ENCODE measurements around the gene P3H4.
"Not testable (repeated sequence)": the region's sequence is repeated elsewhere in the genome, so short reads cannot be mapped to it uniquely, and the experiment has no call there.

Gene P3H4

GRCh38 chr17:41811549-41812380, at the start of gene P3H4:
Gene P3H4 (minus strand): TSS chr17:41811949. CDS start chr17:41811915, 34 bp downstream.
- in situ Hi-C loops (cut with MboI; ENCODE audit: low sequenced_read_pairs), result no loop called here

DNA sequence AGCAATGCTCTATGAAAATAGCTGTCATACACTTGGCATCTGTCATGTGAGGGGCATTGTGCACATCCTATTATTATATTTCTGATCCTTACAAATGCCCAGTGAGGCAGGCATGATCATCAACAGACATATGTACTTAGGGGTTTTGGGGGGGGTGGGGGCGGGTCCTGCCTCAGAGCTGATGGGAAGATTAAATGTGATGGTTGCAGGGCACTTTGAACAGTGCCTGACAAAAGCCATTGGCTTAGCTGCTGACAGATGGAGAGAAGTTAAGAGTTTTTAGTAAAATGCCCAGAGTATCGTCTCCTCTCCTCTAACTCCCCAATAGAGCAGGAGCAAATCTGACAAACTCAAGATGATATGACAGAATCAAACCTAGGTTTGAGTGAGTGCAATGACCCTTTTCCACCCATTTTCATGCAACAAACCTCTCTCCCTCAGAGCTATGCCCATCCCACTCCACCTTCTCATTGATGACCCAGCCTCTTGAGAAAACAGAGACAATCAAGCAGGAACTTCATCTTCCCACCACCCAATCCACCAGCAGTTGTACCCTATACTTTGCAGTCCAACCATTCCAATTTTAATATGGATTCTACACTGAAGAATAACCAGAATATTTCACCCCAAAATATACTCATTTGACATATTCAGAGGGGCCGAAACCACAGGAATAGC, 48.6 kb upstream of the P3H4 start:
- in situ Hi-C loops (cut with MboI; ENCODE audit: low sequenced_read_pairs), result no loop called here

DNA sequence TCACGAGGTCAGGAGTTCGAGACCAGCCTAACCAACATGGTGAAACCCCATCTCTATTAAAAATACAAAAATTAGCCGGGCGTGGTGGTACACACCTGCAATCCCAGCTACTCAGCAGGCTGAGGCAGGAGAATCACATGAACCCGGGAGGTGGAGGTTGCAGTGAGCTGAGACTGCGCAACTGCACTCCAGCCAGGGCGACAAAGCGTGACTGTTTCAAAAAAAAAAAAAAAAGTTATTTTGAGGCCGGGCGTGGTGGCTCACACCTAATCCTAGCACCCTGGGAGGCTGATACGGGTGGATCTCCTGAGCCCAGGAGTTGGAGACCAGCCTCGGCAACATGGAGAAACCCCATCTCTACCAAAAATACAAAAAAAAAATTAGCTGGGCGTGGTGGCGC, 39.6 kb upstream of the P3H4 start:
- in situ Hi-C loops (cut with MboI; ENCODE audit: low sequenced_read_pairs), result not testable (repeated sequence)

DNA sequence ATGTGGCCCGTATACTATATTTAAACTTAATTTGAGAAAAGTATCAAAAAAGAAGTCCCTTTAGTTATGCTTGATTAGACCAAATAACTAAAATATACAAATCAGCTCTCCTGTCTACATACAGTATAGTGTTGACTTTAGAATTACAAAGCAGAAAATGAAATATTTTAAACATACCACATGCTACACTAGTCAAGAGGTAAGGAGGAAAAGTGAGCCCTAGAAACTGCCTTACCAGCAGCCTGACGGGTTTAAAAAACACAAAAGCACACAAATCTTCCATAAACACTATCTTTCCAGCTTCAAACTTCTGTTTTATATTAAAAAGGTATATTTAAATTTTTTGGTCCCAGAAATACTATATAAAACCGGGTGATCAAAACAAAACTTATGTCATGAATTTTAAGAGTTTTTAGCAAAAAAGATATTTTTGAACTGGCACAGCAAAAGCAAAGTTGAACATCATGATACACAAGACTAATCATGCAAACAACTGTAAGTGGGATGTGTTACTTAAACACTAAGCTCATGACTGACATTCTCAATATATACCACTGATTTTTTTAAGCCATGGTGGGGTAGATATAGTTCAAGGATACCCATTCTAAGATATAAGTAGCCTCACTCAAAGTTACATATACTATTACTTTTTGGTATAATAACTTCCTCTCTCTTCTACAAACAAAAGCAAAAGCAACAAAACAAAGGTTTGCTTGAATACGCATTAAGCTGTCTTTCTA, 37.7 kb upstream of the P3H4 start:
- in situ Hi-C loops (cut with MboI; ENCODE audit: low sequenced_read_pairs), result no loop called here

- in situ Hi-C loops (cut with MboI; ENCODE audit: low sequenced_read_pairs), result no loop called here
Observed at GRCh38 chr17:41848788-41849187, 37.0 kb upstream of the P3H4 start.

- in situ Hi-C loops (cut with MboI; ENCODE audit: low sequenced_read_pairs), result no loop called here
Observed at GRCh38 chr17:41844971-41845370, 33.2 kb upstream of the P3H4 start.

DNA sequence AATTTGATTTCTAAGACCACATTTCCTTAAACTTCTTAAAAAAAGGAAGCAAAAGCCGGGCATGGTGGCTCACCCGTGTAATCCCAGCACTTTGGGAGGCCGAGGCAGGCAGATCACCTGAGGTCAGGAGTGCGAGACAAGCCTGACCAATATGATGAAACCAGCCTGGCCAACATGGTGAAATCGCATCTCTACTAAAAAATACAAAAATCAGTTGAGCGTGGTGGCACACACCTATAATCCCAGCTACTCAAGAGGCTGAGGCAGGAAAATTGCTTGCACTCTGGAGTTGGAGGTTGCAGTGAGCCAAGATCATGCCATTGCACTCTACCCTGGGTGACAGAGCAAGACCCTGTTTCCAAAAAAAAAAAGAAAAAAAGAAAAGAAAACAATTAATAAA, 29.0 kb upstream of the P3H4 start:
- in situ Hi-C loops (cut with MboI; ENCODE audit: low sequenced_read_pairs), result not testable (repeated sequence)

DNA sequence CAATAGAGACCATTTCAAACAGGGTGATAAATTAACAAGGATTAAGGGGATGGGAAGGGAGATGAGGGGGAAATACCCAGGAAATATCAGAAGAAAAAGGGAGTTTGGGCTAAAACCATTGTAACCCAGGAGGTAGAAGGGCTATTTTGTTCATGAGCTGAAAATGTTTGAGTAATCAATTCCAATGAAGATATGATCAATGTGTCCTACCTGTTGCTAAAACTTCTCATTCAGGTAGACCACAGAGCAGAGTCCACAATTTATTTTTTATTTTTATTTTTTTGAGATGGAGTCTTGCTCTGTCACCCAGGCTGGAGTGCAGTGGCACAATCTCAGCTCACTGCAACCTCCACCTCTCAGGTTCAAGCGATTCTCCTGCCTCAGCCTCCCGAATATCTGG, 27.7 kb upstream of the P3H4 start:
- in situ Hi-C loops (cut with MboI; ENCODE audit: low sequenced_read_pairs), result not testable (repeated sequence)

- in situ Hi-C loops (cut with MboI; ENCODE audit: low sequenced_read_pairs), result no loop called here
Observed at GRCh38 chr17:41837761-41838538, 26.2 kb upstream of the P3H4 start, which contains the start of gene KLHL10. Gene KLHL10 (plus strand): TSS chr17:41837825. CDS start chr17:41837933, 108 bp downstream.

- in situ Hi-C loops (cut with MboI; ENCODE audit: low sequenced_read_pairs), result no loop called here
Observed at GRCh38 chr17:41836550-41837196, 24.9 kb upstream of the P3H4 start.

DNA sequence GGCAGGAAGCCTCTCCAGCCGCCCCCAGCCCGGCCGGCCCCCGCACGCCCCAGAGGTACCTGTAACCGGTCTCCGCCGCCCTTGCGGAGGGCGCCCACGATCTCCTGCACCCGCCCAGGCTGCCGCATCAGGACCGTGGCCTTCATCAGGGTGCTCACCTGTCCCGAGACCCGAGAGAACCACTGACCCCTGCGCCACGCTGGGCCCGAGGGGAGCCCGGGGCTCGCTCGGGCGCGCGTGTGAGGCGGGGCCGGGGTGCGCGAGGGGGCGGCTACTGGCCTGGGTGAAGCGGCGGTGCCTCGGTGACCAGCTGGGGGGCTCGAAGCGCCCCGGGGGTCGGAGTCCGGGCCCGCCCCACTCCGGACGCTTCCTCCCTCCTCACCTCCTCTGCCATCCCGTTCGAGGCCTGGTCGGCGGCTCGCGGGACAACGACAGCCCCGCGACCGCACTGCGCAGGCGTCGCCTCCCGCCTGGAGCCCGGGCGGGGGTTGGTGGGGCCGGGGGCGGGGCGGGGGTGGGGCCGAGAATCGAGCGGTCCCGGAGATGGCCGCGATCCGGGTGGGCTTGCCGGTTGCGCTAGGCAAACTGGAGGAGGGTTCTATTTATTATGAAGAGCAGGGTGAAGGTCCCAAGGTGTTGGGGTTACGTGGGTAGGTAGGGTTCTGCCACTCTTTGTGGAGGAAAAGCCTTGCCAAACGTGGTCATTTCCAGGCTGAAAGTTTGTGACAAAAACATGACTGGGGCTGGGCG, 24.2 kb upstream of the P3H4 start, which contains the start of gene NT5C3B:
NT5C3B (minus strand) TSS at position 433 of the 750 bp plus-strand sequence; CDS start at position 394, 39 bp downstream.
- in situ Hi-C loops (cut with MboI; ENCODE audit: low sequenced_read_pairs), result no loop called here

DNA sequence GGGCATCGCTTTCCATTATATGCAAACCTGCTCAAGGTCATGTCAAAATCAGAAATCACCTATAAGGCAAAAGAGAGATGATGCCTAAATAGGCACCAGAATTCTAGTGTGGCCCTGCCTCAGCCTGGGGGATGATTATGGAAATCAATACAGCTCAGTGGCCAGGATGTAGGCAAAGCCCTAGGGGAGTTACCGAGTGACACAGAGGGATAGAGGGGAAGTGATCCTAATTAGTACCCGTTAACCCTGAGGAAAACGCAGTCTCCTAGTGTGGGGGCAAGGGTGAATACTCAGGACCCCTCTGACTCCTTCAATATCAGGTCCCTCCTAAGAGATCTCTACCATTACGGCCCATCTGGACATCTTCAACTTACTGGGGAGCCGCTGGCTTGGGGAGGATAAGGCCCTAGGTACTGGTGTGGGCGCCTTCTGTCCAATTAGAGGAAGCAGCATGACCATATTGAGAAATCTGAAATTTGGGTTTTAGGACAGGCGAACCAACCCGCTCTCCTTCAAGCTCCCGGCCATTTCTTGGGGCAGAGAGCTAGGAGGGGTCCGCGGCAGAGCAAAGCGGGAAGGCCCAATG, 23.6 kb upstream of the P3H4 start:
- in situ Hi-C loops (cut with MboI; ENCODE audit: low sequenced_read_pairs), result no loop called here

DNA sequence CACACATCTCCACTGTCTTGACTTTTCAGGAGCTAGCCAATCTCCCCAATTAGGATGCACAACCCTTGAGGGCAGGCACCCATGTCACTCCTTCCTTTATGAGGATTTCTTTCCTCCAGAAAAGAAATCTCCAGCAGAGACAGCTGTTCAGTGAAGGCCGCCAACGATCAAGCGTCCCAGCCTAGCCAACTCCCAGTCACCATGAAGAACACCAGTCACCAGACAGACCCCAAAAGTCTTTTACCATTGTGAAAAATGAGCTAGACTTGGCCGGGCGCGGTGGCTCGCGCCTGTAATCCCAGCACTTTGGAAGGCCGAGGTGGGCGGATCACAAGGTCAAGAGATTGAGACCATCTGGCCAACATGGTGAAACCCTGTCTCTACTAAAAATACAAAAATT, 18.2 kb upstream of the P3H4 start:
- in situ Hi-C loops (cut with MboI; ENCODE audit: low sequenced_read_pairs), result not testable (repeated sequence)

GRCh38 chr17:41825175-41825845, 13.6 kb upstream of the P3H4 start:
- in situ Hi-C loops (cut with MboI; ENCODE audit: low sequenced_read_pairs), result no loop called here

- in situ Hi-C loops (cut with MboI; ENCODE audit: low sequenced_read_pairs), result no loop called here
Observed at GRCh38 chr17:41824086-41824485, 12.3 kb upstream of the P3H4 start.

DNA sequence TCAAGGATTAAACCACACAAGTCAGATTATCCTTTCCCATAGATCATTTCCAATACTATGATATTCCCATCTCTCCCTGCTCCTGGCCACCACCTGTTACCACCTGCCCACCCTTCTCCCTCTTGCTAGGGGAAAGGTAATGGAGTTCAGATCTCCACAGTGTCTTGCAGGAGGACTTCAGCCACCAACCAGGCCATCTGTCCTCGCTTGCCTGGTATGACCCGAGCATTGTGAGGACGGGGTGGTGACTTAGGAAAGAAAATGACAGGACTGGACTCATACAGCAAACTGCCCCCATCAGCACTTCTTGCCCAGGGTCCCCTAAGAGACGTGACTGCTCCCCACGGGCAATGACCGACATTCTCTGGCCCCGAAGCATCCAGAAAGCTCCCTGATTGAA, 11.8 kb upstream of the P3H4 start:
- in situ Hi-C loops (cut with MboI; ENCODE audit: low sequenced_read_pairs), result no loop called here

GRCh38 chr17:41823141-41823524, 11.4 kb upstream of the P3H4 start:
- in situ Hi-C loops (cut with MboI; ENCODE audit: low sequenced_read_pairs), result no loop called here

All from hTERT RPE-1 (cell line).